ENCODE data around the gene AP2A2.

AP2A2 gene

DNA sequence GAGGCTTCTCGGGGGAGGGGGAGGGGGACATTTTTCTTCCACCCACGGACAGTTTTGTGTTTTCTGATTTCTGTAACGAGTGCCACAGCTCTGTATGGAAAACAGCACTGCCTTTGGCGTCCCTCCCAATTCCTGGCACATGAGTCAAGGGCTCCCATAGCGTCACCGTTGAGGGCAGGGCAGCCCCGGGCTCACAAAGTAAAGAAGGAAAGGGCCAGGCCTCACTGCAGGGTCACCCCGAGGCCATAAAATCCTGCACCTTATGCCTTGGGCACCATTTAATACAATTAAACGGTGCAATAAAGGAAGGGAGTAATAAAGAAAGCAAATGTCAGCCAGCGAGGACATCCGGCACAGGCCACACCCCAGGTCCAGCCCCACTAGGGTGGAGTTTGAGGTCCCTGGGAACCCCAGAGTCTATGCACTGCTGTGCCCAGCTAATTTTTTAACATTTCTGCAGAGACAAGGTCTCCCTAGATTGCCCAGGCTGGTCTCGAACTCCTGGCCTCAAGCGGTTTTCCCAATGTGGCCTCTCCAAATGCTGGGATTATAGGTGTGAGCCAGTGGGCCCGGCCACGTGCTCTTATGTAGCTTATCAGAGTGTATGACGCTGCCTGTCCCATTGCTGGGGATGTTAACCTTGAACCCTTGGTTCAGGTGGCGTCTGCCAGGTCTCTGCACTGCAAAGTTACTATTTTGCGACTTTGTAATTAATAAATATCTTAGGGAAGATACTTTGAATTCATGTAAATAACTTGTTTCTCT is 135.4 kb downstream of the AP2A2 start:
- ChIA-PET POLR2A (no interaction called here), CTCF (interaction anchor here (0.9 kb wide), 1 partner anchor 210 kb away, joined by 3 read pairs; no protein-coding TSS in a partner anchor)
- no peak for DNase-seq
- Histone ChIP-seq H3K36me3 (ENCODE audit: control insufficient read depth in 4 of 4, insufficient read depth in 4 of 4, low read length in 3 of 4) (no peaks in the 10 kb centered on the region), H3K27me3 (replicated peaks in 2 of 5; ENCODE audit: control insufficient read depth in 4 of 5, insufficient read depth in 5 of 5, low read length in 4 of 5) (peaks cover 0 to 9% (median 7%) of the 10 kb centered on the region in 5 experiments), H3K4me1 (ENCODE audit: control extremely low read depth in 1 of 4, control insufficient read depth in 4 of 4, insufficient read depth in 4 of 4, low read length in 3 of 4) (peaks cover 0 to 3% (median 0%) of the 10 kb centered on the region in 4 experiments), H3K27ac (ENCODE audit: insufficient read depth in 1 of 2, low read depth in 1 of 2, low read length in 2 of 2, poor library complexity in 1 of 2, severe bottlenecking in 2 of 2) (no peak overlapping the region), H3K9me3 (ENCODE audit: control extremely low read depth in 1 of 5, control insufficient read depth in 4 of 5, insufficient read depth in 2 of 5, low read depth in 1 of 5, low read length in 4 of 5) (peaks cover 0 to 7% (median 4%) of the 10 kb centered on the region in 5 experiments), H3K4me3 (ENCODE audit: control insufficient read depth in 1 of 7, extremely low read depth in 1 of 7, insufficient read depth in 4 of 7, low read depth in 2 of 7, low read length in 6 of 7) (no peak overlapping the region)
- 86% methylated on average over 15 of the region's 18 CpGs for WGBS (ENCODE audit: insufficient coverage)

Data from common myeloid progenitor, CD34-positive (primary cell).